Measurements from ENCODE around the gene WIPF1.

WIPF1 gene

GRCh38 chr2:174545240-174545639, 52.4 kb downstream of the WIPF1 start (continued):
- TF ChIP-seq ZNF324 (tag by site-specific recombination; IDR thresholded peaks at IDR 0.05), result no peak
- TF ChIP-seq ZNF776 (tag by site-specific recombination; IDR thresholded peaks at IDR 0.05; ENCODE audit: borderline replicate concordance), result no peak
- no peak for TF ChIP-seq ZNF768 (tag by site-specific recombination; IDR thresholded peaks at IDR 0.05)
- TF ChIP-seq ZNF558 (tag by site-specific recombination; IDR thresholded peaks at IDR 0.05), result no peak
- TF ChIP-seq ZSCAN4 (tag by site-specific recombination; IDR thresholded peaks at IDR 0.05), result no peak
- TF ChIP-seq CTCF (tag by site-specific recombination; IDR thresholded peaks at IDR 0.05), result no peak

GRCh38 chr2:174544802-174545201, 52.8 kb downstream of the WIPF1 start:
- Histone ChIP-seq H3K4me1 (ENCODE audit: control insufficient read depth, insufficient read depth, low read length) (no peaks in the 10 kb centered on the region), H3K9me3 (ENCODE audit: control insufficient read depth, insufficient read depth, low read depth, low read length) (no peaks in the 10 kb centered on the region), H3K4me3 (ENCODE audit: low read depth, low read length) (no peak overlapping the region), H3K27ac (ENCODE audit: extremely low read depth, low read depth, low read length) (no peak overlapping the region), H3K36me3 (ENCODE audit: control insufficient read depth in 2 of 2, insufficient read depth in 1 of 2, low read length in 2 of 2) (no peaks in the 10 kb centered on the region)
- TF ChIP-seq ZNF121 (tag by site-specific recombination; IDR thresholded peaks at IDR 0.05) (no peak), BCL11B (tag by site-specific recombination; IDR thresholded peaks at IDR 0.05; ENCODE audit: low read depth) (no peak), ZSCAN18 (tag by site-specific recombination; IDR thresholded peaks at IDR 0.05) (no peak), ZNF501 (tag by site-specific recombination; IDR thresholded peaks at IDR 0.05) (no peak), ZNF518A (tag by site-specific recombination; conservative IDR thresholded peaks at IDR 0.05; ENCODE audit: low read depth) (no peak), ZNF558 (tag by site-specific recombination; IDR thresholded peaks at IDR 0.05) (no peak), ZNF23 (tag by site-specific recombination; IDR thresholded peaks at IDR 0.05; ENCODE audit: borderline replicate concordance) (no peak), KLF10 (tag by site-specific recombination; IDR thresholded peaks at IDR 0.05) (no peak), TRIM28 (IDR thresholded peaks at IDR 0.05; ENCODE audit: borderline replicate concordance, low read length) (no peak), ZNF391 (tag by site-specific recombination; IDR thresholded peaks at IDR 0.05; ENCODE audit: borderline replicate concordance, low read depth) (no peak), KLF9 (tag by site-specific recombination; IDR thresholded peaks at IDR 0.05; ENCODE audit: low read depth) (no peak), GLI4 (tag by site-specific recombination; IDR thresholded peaks at IDR 0.05) (no peak), TSHZ1 (tag by site-specific recombination; IDR thresholded peaks at IDR 0.05; ENCODE audit: borderline replicate concordance) (no peak), ZNF645 (tag by site-specific recombination; IDR thresholded peaks at IDR 0.05) (no peak), ZNF639 (tag by site-specific recombination; IDR thresholded peaks at IDR 0.05) (no peak)
- ChIA-PET POLR2A (no interaction called here), CTCF (interaction anchor here (0.6 to 1.9 kb wide), 2 partner anchors 82 to 264 kb away, joined by 3 to 9 read pairs; no protein-coding TSS in a partner anchor)
